Testis (tissue), 3 donors: Measurements from ENCODE around the gene PAGR1. TPM values are rescaled to one million over a fixed set of nuclear protein-coding genes. Genes with fewer than 3 reads are reported as not detected.

Experiments
- DNase-seq: peaks from one replicate; pipeline ENCODE4 v3.0.0-alpha.2; 2019
- H3K27ac ChIP-seq, 2 donors: fragments of 200-600 bp; sonication (generic); one replicate each; pipeline ENCODE4 v1.5.1; 2019
- H3K27me3 ChIP-seq: fragments of 200-600 bp; sonication (generic); one replicate; pipeline ENCODE4 v1.5.1; 2019
- H3K36me3 ChIP-seq: fragments of 200-600 bp; sonication (generic); one replicate; pipeline ENCODE4 v1.5.1; 2017; ENCODE audit warnings: low read depth; ENCODE audit errors: missing control alignments
- H3K4me1 ChIP-seq: fragments of 200-600 bp; sonication (generic); one replicate; pipeline ENCODE4 v1.5.1; 2019
- H3K4me3 ChIP-seq, 2 donors: fragments of 200-600 bp; sonication (generic); one replicate each; pipeline ENCODE4 v1.5.1; 2017 to 2019
- H3K9me3 ChIP-seq: fragments of 200-600 bp; sonication (generic); one replicate; pipeline ENCODE4 v1.5.1; 2017
- CTCF ChIP-seq, 3 experiments: fragments of 450-650 bp in 2 of 3; fragments of 200-600 bp in 1 of 3; sonication (generic) in 1 of 3; IDR thresholded peaks; one replicate each; pipeline ENCODE4 v1.5.1; 2016 to 2019; ENCODE audit warnings: antibody characterized with exemption in 3 of 3, mild to moderate bottlenecking in 2 of 3, moderate library complexity in 1 of 3
- POLR2A ChIP-seq: fragments of 450-650 bp; IDR thresholded peaks from one replicate; pipeline ENCODE4 v1.6.1; 2017; ENCODE audit warnings: antibody characterized with exemption, mild to moderate bottlenecking, moderate library complexity
- WGBS, 2 donors: methylation state at CpG; one replicate each; pipeline ENCODE4 v1.1.5; 2018; 5-methylcytosine and 5-hydroxymethylcytosine counted together
- intact Hi-C: fragments of 100-400 bp; cut with DNase I; formaldehyde crosslinking; loops from one replicate; pipeline ENCODE4 v1.15.1; 2023; ENCODE audit warnings: low total_unique reads
- polyA plus RNA-seq: library from polyadenylated mRNA; stranded (reverse); fragments of 350-450 nt; fragmentation: Illumina TruSeq; extraction: RNeasy Lipid Tissue Mini Kit (QIAGEN cat#74804); gene quantifications from one replicate; pipeline ENCODE4 v1.2.3, GENCODE V29; 2014; ENCODE audit warnings: low read depth, low replicate concordance; ENCODE audit not compliant: insufficient read depth
- total RNA-seq, 2 donors: library from RNA; depleted of rRNA; stranded (reverse); fragments of >200 nt; gene quantifications; one replicate each; pipeline ENCODE4 v1.2.3, GENCODE V29; 2016

The PAGR1 gene
- total and polyA plus RNA-seq, 3 donors from 2014 or later: 36.1 to 68.4 (median 53.0) TPM

GRCh38 chr16:29816694-29817441 is 916 bp downstream of the PAGR1 start:
- H3K4me1 ChIP-seq: peaks cover 53% of the 10 kb centered on the region
- peak overlapping the region; percentile 75 to 78 for H3K4me3 ChIP-seq
- intact Hi-C loops: no loop called here
- no peaks in the 10 kb centered on the region for H3K9me3 ChIP-seq
- no peaks in the 10 kb centered on the region for H3K27me3 ChIP-seq
- no peaks in the 10 kb centered on the region for H3K36me3 ChIP-seq
- H3K27ac ChIP-seq: peak overlapping the region; percentile 91 to 98
- WGBS, 2 donors: 3 to 5% methylated on average over 29 to 37 of the region's 37 CpGs
- TF ChIP-seq CTCF (IDR thresholded peaks at IDR 0.05) (no peak), POLR2A (no peak)
- peak; percentile 72 for DNase-seq

GRCh38 chr16:29818082-29818481 is 2.1 kb downstream of the PAGR1 start:
- no peaks in the 10 kb centered on the region for H3K9me3 ChIP-seq
- no peaks in the 10 kb centered on the region for H3K27me3 ChIP-seq
- intact Hi-C loops: no loop called here
- no peaks in the 10 kb centered on the region for H3K36me3 ChIP-seq
- H3K4me1 ChIP-seq: peaks cover 53% of the 10 kb centered on the region
- H3K27ac ChIP-seq: no peak overlapping the region
- no peak overlapping the region for H3K4me3 ChIP-seq
- DNase-seq: no peak
- 87 to 90% methylated on average over 4 of the region's 4 CpGs for WGBS, 2 donors
- TF ChIP-seq POLR2A (no peak), CTCF (IDR thresholded peaks at IDR 0.05) (no peak)

GRCh38 chr16:29819506-29819905 is 3.6 kb downstream of the PAGR1 start:
- WGBS, 2 donors: 70 to 79% methylated on average over 9 to 15 of the region's 15 CpGs
- Histone ChIP-seq H3K27me3 (no peaks in the 10 kb centered on the region), H3K36me3 (no peaks in the 10 kb centered on the region), H3K4me3 (peak overlapping the region in 1 of 2 donors; percentile 70), H3K4me1 (peaks cover 56% of the 10 kb centered on the region), H3K9me3 (no peaks in the 10 kb centered on the region), H3K27ac (peak overlapping the region in 1 of 2 donors; percentile 91)
- DNase-seq: peak; percentile 58
- TF ChIP-seq CTCF (IDR thresholded peaks at IDR 0.05): peak in 1 of 3 experiments; percentile 17
- no peak for TF ChIP-seq POLR2A
- intact Hi-C loops: no loop called here

GRCh38 chr16:29820271-29820701 is 4.3 kb downstream of the PAGR1 start, which contains the start of gene MVP:
Gene MVP (plus strand): TSS chr16:29820462. CDS start chr16:29830550, 10,088 bp downstream.
- intact Hi-C loops: no loop called here
- no peaks in the 10 kb centered on the region for H3K36me3 ChIP-seq
- WGBS, 2 donors: 0 to 26% methylated on average over 1 to 4 of the region's 4 CpGs

More at GRCh38 chr16:29820271-29820701, 4.3 kb downstream of the PAGR1 start, which contains the start of gene MVP:
- Histone ChIP-seq H3K4me3 (peak within 1 kb of the TSS; percentile 63 to 70), H3K4me1 (peaks cover 57% of the 10 kb centered on the region), H3K27me3 (no peaks in the 10 kb centered on the region), H3K27ac (peak within 1 kb of the TSS; percentile 91 to 93), H3K9me3 (no peaks in the 10 kb centered on the region)
- no peak for TF ChIP-seq POLR2A
- no peak for TF ChIP-seq CTCF (IDR thresholded peaks at IDR 0.05)
- DNase-seq: peak; percentile 85
